HFFc6 (cell line): Measurements from ENCODE around the gene POLA2. TPM values are rescaled to one million over a fixed set of nuclear protein-coding genes. Genes with fewer than 3 reads are reported as not detected.

Experiments used
- DNase-seq: peaks from one replicate; pipeline ENCODE4 v3.0.0-alpha.2; 2018
- H3K27ac Mint-ChIP-seq: 2 replicates; pipeline ENCODE4 v1.8.0; 2020; ENCODE audit warnings: mild to moderate bottlenecking, mixed read lengths
- H3K27me3 Mint-ChIP-seq: 2 replicates; pipeline ENCODE4 v1.8.0; 2021; ENCODE audit warnings: mild to moderate bottlenecking, moderate library complexity, mixed read lengths; ENCODE audit not compliant: insufficient read depth
- H3K36me3 Mint-ChIP-seq: 2 replicates; pipeline ENCODE4 v1.8.0; 2021; ENCODE audit warnings: low read depth, mixed read lengths
- H3K4me1 Mint-ChIP-seq: 2 replicates; pipeline ENCODE4 v1.8.0; 2020; ENCODE audit warnings: low read depth, mixed read lengths
- H3K4me3 Mint-ChIP-seq: 2 replicates; pipeline ENCODE4 v1.8.0; 2020; ENCODE audit warnings: mild to moderate bottlenecking, moderate library complexity, mixed read lengths
- H3K9me3 Mint-ChIP-seq: 2 replicates; pipeline ENCODE4 v1.8.0; 2020; ENCODE audit warnings: mild to moderate bottlenecking, mixed read lengths
- total RNA-seq, 6 experiments: library from RNA; stranded (reverse); fragmentation: NEBNext Ultra II Directional; extraction: Animal tissue kit (Norgen Biotek cat#: 25700); gene quantifications; 2 replicates in 1 of 6; 3 replicates in 5 of 6; pipeline ENCODE4 v1.2.3, GENCODE V29; 2021
- TF ChIP-seq, protein P1 (sequence below): fragments of 200-600 bp; sonication (generic); IDR thresholded peaks from 2 replicates; pipeline ENCODE4 v1.5.0; 2021; ENCODE audit warnings: antibody characterized with exemption, mild to moderate bottlenecking

The POLA2 gene
- total RNA-seq, 6 experiments from 2014 or later: 8.6 to 18.3 (median 15.3) TPM

DNA sequence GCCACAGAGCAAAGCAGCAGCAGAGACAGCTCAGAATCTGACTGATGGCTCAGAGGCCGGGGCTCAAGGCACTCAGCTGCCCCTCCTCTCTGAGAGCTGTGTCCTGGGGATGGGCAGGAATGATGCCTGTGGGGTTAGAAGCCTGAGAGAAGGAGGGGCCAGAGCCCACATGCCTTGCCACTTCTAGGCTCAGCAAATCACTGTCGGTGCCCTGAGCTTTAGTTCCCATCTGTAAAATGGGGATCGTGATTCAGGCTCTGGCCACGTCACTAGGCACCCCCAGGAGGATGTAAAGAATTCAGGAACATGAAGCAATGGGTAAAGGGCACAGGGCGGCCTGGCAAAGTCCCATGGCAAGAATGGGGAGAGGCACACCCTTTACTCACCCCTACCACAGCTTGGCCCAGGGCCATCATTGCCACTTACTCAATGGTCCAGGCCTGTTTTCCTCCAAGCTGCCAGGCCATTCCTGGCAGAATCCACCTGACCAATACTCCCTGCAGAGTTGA is 49.5 kb downstream of the POLA2 start:
- no peaks in the 10 kb centered on the region for H3K9me3 Mint-ChIP-seq
- no peaks in the 10 kb centered on the region for H3K36me3 Mint-ChIP-seq
- peaks cover 46% of the 10 kb centered on the region for H3K4me1 Mint-ChIP-seq
- no peak overlapping the region; the same call in 1 of the 2 replicates for H3K4me3 Mint-ChIP-seq
- H3K27ac Mint-ChIP-seq: peak overlapping the region; percentile 64; the same call in 1 of the 2 replicates
- peak; percentile 40 for DNase-seq
- H3K27me3 Mint-ChIP-seq: no peaks in the 10 kb centered on the region; the same call in 1 of the 2 replicates
- TF ChIP-seq, protein P1, sequence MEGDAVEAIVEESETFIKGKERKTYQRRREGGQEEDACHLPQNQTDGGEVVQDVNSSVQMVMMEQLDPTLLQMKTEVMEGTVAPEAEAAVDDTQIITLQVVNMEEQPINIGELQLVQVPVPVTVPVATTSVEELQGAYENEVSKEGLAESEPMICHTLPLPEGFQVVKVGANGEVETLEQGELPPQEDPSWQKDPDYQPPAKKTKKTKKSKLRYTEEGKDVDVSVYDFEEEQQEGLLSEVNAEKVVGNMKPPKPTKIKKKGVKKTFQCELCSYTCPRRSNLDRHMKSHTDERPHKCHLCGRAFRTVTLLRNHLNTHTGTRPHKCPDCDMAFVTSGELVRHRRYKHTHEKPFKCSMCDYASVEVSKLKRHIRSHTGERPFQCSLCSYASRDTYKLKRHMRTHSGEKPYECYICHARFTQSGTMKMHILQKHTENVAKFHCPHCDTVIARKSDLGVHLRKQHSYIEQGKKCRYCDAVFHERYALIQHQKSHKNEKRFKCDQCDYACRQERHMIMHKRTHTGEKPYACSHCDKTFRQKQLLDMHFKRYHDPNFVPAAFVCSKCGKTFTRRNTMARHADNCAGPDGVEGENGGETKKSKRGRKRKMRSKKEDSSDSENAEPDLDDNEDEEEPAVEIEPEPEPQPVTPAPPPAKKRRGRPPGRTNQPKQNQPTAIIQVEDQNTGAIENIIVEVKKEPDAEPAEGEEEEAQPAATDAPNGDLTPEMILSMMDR: no peak

DNA sequence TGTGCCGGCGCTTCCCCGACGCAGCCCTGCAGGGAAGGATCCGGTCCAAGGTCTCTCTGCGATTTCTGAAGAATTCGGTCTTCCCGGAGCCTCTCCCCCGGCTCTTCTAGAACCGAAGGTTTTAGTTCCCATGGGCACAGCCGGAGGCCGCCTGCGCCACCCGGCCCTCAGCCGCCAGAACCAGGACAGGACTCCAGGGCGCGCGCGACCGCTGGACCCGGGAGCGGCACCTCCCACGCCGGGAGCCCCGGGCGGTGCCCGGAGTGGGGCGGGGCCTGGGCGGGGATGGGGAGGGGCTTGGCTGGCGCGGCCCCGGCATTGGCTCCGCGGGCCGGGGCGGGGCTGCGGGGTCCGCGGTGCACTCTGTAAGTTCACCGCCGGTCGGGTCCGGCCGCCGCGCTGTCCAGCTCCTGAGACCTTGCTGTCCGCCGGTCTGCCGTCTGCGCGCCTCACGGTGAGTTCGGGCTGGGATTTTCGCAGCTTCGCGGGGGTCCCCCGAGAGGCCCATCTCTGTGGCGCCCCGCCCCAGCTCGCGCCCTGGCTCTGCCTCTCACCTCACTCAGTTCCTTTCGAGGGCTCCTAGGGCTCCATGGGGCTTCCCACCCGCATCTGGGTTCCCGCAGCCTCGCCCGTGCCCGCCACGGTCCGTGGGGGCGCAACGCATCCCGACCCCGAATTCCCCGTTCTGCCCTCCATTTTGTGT is 52.9 kb downstream of the POLA2 start, which contains the start of gene CDC42EP2:
CDC42EP2 (plus strand) TSS at position 366 of the 703 bp plus-strand sequence. CDS start 6,033 bp downstream, outside the sequence.
- DNase-seq: peak; percentile 75
- peak within 1 kb of the TSS; percentile 95 for H3K27ac Mint-ChIP-seq
- TF ChIP-seq, protein P1: no peak
- H3K36me3 Mint-ChIP-seq: no peaks in the 10 kb centered on the region
- H3K9me3 Mint-ChIP-seq: no peaks in the 10 kb centered on the region
- H3K27me3 Mint-ChIP-seq: no peaks in the 10 kb centered on the region; the same call in none of the 2 replicates
- peaks cover 50% of the 10 kb centered on the region for H3K4me1 Mint-ChIP-seq
- peak within 1 kb of the TSS; percentile 97 for H3K4me3 Mint-ChIP-seq

DNA sequence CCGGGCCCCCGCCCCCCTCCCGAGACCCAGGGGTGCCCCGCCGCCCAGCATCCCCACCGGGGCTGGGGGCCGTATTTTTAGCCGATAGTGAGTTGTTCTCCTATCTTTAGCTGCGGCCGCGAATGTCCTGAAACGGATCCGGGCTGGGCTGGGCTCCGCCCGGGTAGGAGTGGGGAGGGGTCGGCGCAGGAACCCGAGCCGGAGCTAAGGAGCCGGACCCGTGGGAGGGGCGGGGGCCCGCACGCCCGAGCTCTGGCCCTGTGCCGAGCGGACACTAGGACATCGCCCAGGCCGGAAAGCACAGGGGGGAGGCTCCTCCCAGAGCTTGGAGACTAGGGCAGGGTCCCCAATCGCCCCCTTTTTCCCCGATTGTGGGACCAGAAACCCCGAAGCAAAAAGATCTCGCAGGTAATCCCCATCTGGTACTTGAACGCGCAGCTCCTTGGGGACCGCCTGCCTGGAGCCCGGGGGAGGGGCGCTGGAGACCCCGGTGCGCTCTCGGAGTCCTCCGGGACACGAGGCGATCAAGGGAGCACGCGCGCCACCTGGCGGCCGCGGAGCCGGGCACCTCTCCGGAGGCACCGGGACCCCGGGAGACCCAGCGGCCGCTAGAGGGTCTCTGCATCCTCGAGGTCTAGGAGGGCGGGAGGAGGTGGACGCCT is 53.6 kb downstream of the POLA2 start:
- Mint-ChIP-seq H3K9me3 (no peaks in the 10 kb centered on the region), H3K27ac (peak overlapping the region; percentile 95), H3K27me3 (no peaks in the 10 kb centered on the region; the same call in none of the 2 replicates), H3K4me1 (peaks cover 48% of the 10 kb centered on the region), H3K4me3 (peak overlapping the region; percentile 97), H3K36me3 (peaks cover under 1% of the 10 kb centered on the region; the same call in 1 of the 2 replicates)
- TF ChIP-seq, protein P1: peak; percentile 99
- peak; percentile 45 for DNase-seq

DNA sequence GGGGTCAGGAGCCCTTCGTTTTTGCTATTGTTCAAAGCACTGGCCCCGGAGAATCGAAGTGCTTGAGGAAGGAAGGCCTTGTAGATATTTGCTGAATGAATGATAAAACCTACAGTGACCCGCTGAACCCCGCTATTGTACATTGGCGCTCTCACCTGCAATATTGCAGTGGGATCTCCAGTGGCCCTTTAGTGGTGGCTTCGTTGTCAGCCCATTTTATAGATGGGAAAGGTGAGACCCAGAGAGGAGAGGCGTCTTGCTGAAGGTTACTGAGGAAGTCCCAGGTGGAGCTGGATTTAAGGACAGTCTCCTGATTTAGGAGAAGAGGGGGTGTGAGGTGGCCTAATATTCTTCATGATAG is 54.1 kb downstream of the POLA2 start:
- Mint-ChIP-seq H3K9me3 (no peaks in the 10 kb centered on the region), H3K4me1 (peaks cover 43% of the 10 kb centered on the region), H3K27ac (peak overlapping the region; percentile 95), H3K4me3 (peak overlapping the region; percentile 97), H3K27me3 (no peaks in the 10 kb centered on the region; the same call in none of the 2 replicates), H3K36me3 (peaks cover 3% of the 10 kb centered on the region; the same call in 1 of the 2 replicates)
- TF ChIP-seq, protein P1: peak; percentile 73
- DNase-seq: no peak

DNA sequence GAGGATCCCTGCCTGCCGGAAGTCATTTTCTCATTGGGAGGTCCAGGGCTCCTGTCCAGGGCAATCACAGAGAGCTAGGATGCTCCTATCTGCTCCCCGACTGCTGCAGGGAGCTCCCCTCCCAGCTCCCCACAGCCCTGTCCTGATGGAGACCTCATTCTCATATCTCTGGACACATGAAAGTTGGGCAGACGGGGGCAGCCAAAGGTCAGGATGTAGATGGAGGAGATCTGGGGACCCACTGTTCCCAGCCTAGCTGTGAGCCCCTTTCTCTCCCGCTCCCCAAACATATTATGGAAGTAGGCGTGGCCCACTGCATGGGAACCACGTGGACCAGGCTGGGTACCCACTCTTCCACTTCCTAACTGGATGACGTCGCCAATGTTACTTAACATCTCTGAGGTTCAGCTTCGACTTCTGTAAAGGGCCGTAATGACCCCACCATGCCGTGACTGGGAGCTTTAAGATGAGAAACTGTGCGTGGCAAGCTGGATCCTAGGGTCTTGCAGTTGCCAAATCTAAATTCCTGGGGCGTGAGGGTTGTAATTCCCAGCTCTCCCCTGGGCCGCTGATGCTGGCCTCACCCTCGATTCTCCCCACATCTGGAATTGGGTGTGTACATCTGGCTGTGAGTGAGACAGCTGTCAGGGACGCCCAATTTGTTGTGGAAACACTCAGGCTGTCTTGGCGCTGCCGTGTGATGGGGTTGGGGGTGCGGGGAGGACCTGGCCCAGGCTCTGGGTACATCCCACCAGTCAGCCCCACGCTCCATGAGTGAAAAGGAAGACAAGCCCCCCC is 54.7 kb downstream of the POLA2 start:
- no peaks in the 10 kb centered on the region for H3K9me3 Mint-ChIP-seq
- H3K27ac Mint-ChIP-seq: peak overlapping the region; percentile 95
- peaks cover 3% of the 10 kb centered on the region; the same call in 1 of the 2 replicates for H3K36me3 Mint-ChIP-seq
- peaks cover 37% of the 10 kb centered on the region for H3K4me1 Mint-ChIP-seq
- peak overlapping the region; percentile 97 for H3K4me3 Mint-ChIP-seq
- no peaks in the 10 kb centered on the region; the same call in none of the 2 replicates for H3K27me3 Mint-ChIP-seq
- DNase-seq: peak; percentile 88
- TF ChIP-seq, protein P1: no peak
